ENCODE results near the gene CHD5.
A peak's percentile ranks its signal among the peaks of the same experiment; 100 is the strongest.

Gene CHD5

DNA sequence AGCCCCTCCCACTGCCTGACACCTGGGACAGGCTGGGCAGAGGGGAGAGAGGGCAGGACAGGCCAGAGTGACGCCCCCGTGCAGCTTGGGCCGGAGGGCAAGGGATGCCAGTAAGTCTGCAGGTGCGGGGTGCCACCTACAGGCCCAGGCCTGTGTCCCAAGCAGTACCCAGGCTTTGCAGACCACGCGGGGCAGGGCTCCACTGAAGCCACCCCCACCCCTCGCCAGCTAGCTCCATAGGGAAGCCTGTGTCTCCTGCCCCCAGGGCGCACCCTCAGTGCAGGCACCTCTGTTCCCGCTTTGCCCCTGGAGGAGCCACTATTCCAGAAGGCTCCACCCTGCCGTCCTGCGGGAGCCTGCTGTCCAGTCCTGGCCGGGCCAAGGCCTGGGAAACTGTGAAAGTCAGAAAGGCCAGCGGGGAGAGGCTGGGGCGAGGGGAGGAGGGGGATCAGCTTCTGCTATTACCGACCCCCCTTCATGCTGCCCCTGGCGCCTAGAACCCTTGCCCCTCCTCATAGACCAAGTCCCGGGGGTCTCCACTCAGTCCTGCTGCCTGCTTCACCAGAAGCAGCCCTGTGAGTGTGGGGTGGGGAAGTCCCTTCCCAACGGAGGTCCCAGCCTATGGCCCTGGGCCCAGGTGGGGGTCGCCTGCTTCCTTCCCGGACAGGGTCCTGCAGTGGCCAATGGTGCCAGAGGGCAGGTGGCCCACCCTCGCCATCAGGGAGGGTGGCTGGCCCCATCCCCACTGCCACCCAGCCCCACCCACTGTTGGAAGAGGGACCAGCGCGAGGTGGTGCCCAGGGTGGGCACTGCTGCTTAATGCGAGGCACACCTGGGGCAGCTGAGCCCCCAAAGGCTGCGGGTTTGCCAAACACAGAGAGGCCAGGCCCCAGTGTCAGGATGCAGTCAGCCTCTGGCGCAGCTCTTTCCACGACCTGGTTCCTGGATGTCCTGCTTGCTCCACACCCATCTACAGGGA lies 80.0 kb downstream of the CHD5 start:
- H3K27me3 ChIP-seq (replicated peaks; ENCODE audit: control insufficient read depth, insufficient read depth, low read length) = no peaks in the 10 kb centered on the region; the same call in 1 of the 2 replicates
- no peak for DNase-seq (ENCODE audit: extremely low read depth, insufficient read length)

GRCh38 chr1:6099297-6099696 lies 80.8 kb downstream of the CHD5 start:
- TF ChIP-seq, protein P1, sequence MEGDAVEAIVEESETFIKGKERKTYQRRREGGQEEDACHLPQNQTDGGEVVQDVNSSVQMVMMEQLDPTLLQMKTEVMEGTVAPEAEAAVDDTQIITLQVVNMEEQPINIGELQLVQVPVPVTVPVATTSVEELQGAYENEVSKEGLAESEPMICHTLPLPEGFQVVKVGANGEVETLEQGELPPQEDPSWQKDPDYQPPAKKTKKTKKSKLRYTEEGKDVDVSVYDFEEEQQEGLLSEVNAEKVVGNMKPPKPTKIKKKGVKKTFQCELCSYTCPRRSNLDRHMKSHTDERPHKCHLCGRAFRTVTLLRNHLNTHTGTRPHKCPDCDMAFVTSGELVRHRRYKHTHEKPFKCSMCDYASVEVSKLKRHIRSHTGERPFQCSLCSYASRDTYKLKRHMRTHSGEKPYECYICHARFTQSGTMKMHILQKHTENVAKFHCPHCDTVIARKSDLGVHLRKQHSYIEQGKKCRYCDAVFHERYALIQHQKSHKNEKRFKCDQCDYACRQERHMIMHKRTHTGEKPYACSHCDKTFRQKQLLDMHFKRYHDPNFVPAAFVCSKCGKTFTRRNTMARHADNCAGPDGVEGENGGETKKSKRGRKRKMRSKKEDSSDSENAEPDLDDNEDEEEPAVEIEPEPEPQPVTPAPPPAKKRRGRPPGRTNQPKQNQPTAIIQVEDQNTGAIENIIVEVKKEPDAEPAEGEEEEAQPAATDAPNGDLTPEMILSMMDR (IDR thresholded peaks at IDR 0.05; ENCODE audit: insufficient read depth, low read length, poor library complexity, severe bottlenecking) = no peak
- H3K36me3 ChIP-seq (ENCODE audit: control insufficient read depth, insufficient read depth, low read length) = peaks cover 14% of the 10 kb centered on the region
- no peak for DNase-seq (ENCODE audit: extremely low read depth, insufficient read length)

More for the DNA sequence above, 80.0 kb downstream of the CHD5 start:
- Histone ChIP-seq H3K4me3 (replicated peaks; ENCODE audit: low read depth, low read length) (no peak overlapping the region), H3K36me3 (ENCODE audit: control insufficient read depth, insufficient read depth, low read length) (peaks cover 7% of the 10 kb centered on the region)
- TF ChIP-seq, protein P1 (IDR thresholded peaks at IDR 0.05; ENCODE audit: insufficient read depth, low read length, poor library complexity, severe bottlenecking) = peak; percentile 21

DNA sequence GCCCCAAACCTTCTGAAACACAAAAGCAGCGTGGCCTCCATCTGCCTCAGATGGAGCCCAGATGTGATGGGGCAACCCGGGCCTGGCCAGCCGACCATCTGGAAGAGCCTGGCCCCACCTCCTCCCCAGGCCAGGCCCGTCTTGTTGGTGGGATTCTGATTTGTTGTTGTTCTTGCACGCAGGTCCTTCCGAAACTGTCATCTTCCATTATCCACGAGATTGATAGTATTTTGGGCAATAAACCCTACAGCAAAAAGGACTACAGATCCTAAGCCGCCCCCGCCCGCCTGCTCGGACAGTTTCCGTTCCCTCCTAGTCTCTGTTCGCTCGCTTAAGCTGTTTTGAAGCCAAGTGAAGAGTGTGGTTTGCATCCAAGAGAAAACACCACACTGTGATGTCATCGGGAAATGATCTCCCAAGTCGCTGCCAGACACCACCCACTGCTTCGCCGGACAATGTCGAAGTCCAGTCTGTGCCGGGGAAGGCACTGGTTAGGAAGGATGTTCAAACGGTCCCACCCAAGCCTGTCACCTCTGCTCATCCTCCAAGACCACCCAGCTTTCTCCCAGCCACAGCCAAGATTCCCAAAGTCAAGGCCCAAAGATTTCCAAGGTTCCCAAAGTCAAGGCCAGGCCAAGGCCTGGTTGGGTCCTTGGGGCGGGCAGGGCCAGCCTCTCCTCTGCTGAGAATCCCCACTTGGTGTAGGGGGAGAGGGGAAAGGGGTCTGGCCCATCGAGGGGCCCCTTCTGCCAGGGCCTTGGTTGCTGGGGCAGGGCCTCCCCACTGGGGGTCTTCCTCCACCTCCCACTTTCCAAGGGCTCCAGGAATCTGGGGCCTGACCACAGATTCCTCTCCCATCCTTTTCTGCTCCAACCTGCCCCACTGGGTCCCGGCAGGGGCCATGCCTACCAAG lies 81.6 kb downstream of the CHD5 start:
- Histone ChIP-seq H3K27me3 (replicated peaks; ENCODE audit: control insufficient read depth, insufficient read depth, low read length) (no peaks in the 10 kb centered on the region; the same call in 1 of the 2 replicates), H3K36me3 (ENCODE audit: control insufficient read depth, insufficient read depth, low read length) (peaks cover 14% of the 10 kb centered on the region), H3K4me3 (replicated peaks; ENCODE audit: low read depth, low read length) (no peak overlapping the region)
- TF ChIP-seq, protein P1 (IDR thresholded peaks at IDR 0.05; ENCODE audit: insufficient read depth, low read length, poor library complexity, severe bottlenecking) = no peak
- DNase-seq (ENCODE audit: extremely low read depth, insufficient read length) = no peak

More at GRCh38 chr1:6099297-6099696, 80.8 kb downstream of the CHD5 start:
- H3K27me3 ChIP-seq (replicated peaks; ENCODE audit: control insufficient read depth, insufficient read depth, low read length) = no peaks in the 10 kb centered on the region; the same call in 1 of the 2 replicates
- no peak overlapping the region for H3K4me3 ChIP-seq (replicated peaks; ENCODE audit: low read depth, low read length)

DNA sequence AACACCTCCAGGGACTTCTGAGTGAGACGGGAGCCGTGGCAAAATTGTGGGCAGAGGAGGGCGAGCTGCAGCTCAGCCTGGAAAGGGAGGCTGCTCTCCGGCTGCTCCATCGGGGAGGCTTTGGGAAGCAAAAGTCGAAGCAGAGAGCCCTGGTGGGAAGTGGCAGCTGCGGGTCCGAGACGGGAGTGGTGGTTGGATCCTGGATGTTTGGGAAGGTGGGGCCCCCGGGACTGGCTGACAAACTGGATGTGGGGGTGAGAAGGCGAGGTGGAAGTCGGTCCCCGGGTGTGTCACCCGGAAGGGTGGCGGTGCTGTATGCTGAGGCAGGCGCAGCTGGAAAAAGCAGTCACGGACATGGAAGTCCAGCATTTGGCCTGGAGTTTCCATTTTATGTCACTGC lies 82.3 kb downstream of the CHD5 start:
- Histone ChIP-seq H3K27me3 (replicated peaks; ENCODE audit: control insufficient read depth, insufficient read depth, low read length) (no peaks in the 10 kb centered on the region; the same call in 1 of the 2 replicates), H3K4me3 (replicated peaks; ENCODE audit: low read depth, low read length) (no peak overlapping the region), H3K36me3 (ENCODE audit: control insufficient read depth, insufficient read depth, low read length) (peaks cover 14% of the 10 kb centered on the region)
- TF ChIP-seq, protein P1 (IDR thresholded peaks at IDR 0.05; ENCODE audit: insufficient read depth, low read length, poor library complexity, severe bottlenecking) = no peak
- DNase-seq (ENCODE audit: extremely low read depth, insufficient read length) = peak; percentile 9

- peak; percentile 6 for DNase-seq (ENCODE audit: extremely low read depth, insufficient read length)
- Histone ChIP-seq H3K27me3 (replicated peaks; ENCODE audit: control insufficient read depth, insufficient read depth, low read length) (no peaks in the 10 kb centered on the region), H3K36me3 (ENCODE audit: control insufficient read depth, insufficient read depth, low read length) (peaks cover 17% of the 10 kb centered on the region), H3K4me3 (replicated peaks; ENCODE audit: low read depth, low read length) (no peak overlapping the region)
- TF ChIP-seq, protein P1 (IDR thresholded peaks at IDR 0.05; ENCODE audit: insufficient read depth, low read length, poor library complexity, severe bottlenecking) = no peak
Observed at GRCh38 chr1:6097117-6097595, 83.0 kb downstream of the CHD5 start.
